ENCODE measurements around the gene SAMD8. TPM values are rescaled to one million over a fixed set of nuclear protein-coding genes. Genes with fewer than 3 reads are reported as not detected.

SAMD8 gene
- polyA plus RNA-seq, 1 experiment: 14.2 TPM

DNA sequence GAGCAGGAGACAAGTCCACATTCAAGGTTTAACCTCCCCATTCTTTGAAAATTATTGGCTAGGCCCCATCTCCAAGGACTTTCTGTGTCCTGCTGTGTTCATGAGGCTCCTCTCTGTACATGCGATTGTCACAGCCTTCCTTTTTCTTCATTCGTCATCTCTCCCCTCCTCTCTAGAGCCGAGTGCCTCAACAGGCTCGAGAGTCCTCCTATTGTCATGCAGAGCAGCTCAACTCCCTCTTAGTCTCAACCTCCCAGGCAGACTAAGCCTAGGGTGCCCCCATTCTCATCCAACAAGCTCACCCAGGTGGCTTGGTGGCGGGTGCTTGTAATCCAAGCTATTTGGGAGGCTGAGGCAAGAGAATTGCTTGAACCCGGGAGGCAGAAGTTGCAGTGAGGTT lies 35.1 kb upstream of the SAMD8 start:
- ChIA-PET POLR2A (no interaction called here), CTCF (no interaction called here)

DNA sequence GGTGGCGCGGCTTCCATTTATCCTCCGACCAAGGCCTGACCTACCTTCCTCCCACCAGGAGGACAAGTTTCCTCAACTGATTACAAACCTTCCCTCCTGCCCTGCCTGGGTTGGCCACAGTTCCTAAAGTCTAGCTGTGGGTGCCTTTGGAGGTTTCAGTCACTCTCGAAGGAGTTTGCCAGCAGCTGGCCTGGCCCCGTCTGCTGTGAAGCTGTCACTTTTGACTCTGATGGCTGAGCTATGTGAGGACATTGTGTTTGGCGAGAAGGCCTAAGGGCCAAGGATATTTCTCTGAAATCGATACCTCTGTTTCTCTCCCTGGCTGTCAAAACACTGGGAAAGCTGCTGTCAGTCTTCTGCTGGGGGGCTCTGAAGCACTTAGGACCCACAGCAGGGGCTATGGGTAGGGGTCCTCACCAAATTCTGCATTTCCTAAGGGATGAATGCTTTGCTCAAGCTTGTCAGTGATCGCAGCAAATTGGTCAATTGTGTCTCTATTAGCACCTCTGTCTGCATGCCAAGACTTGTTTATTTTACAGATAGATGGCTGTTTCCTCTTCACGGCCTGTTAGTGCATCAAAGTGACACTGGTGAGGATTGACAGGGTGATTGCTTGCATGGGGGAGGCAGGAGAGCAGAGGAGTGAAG lies 31.9 kb upstream of the SAMD8 start:
- Histone ChIP-seq H3K36me3 (ENCODE audit: control insufficient read depth, insufficient read depth, low read length) (no peaks in the 10 kb centered on the region), H3K4me3 (ENCODE audit: low read depth, low read length) (no peak overlapping the region), H3K27me3 (ENCODE audit: control insufficient read depth, insufficient read depth, low read length) (no peaks in the 10 kb centered on the region; the same call in 1 of the 2 replicates)
- ChIA-PET POLR2A (no interaction called here), CTCF (interaction anchor here (1.5 kb wide), 1 partner anchor 19 kb away, joined by 5 read pairs; a partner anchor contains a TSS)
- TF ChIP-seq, protein P1, sequence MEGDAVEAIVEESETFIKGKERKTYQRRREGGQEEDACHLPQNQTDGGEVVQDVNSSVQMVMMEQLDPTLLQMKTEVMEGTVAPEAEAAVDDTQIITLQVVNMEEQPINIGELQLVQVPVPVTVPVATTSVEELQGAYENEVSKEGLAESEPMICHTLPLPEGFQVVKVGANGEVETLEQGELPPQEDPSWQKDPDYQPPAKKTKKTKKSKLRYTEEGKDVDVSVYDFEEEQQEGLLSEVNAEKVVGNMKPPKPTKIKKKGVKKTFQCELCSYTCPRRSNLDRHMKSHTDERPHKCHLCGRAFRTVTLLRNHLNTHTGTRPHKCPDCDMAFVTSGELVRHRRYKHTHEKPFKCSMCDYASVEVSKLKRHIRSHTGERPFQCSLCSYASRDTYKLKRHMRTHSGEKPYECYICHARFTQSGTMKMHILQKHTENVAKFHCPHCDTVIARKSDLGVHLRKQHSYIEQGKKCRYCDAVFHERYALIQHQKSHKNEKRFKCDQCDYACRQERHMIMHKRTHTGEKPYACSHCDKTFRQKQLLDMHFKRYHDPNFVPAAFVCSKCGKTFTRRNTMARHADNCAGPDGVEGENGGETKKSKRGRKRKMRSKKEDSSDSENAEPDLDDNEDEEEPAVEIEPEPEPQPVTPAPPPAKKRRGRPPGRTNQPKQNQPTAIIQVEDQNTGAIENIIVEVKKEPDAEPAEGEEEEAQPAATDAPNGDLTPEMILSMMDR (IDR thresholded peaks at IDR 0.05; ENCODE audit: insufficient read depth, low read depth, low read length): no peak
- DNase-seq (ENCODE audit: low read depth): no peak

More for the DNA sequence above, 35.1 kb upstream of the SAMD8 start:
- Histone ChIP-seq H3K4me3 (ENCODE audit: low read depth, low read length) (no peak overlapping the region), H3K36me3 (ENCODE audit: control insufficient read depth, insufficient read depth, low read length) (no peaks in the 10 kb centered on the region), H3K27me3 (ENCODE audit: control insufficient read depth, insufficient read depth, low read length) (no peaks in the 10 kb centered on the region; the same call in 1 of the 2 replicates)
- no peak for DNase-seq (ENCODE audit: low read depth)
- TF ChIP-seq, protein P1 (IDR thresholded peaks at IDR 0.05; ENCODE audit: insufficient read depth, low read depth, low read length): no peak

DNA sequence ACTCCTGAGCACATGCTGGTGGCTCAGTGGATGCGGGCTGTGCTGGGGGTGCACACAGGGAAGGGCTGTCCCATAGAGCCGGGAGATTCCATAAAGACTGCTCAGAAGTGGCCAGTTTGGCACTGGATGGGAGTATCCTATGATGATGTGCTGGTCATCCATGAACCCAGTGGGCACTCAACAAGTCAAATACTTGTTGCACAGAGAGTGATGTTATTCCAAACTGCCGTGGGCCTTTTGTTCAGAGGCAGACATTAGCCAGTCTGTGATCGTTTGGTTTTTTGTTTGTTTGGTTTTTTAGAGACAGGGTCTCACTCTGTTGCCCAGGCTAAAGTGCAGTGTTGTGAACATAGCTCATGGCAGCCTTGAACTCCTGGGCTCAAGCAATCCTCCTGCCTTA lies 30.9 kb upstream of the SAMD8 start:
- Histone ChIP-seq H3K36me3 (ENCODE audit: control insufficient read depth, insufficient read depth, low read length) (no peaks in the 10 kb centered on the region), H3K27me3 (ENCODE audit: control insufficient read depth, insufficient read depth, low read length) (no peaks in the 10 kb centered on the region), H3K4me3 (ENCODE audit: low read depth, low read length) (no peak overlapping the region)
- TF ChIP-seq, protein P1 (IDR thresholded peaks at IDR 0.05; ENCODE audit: insufficient read depth, low read depth, low read length): no peak
- DNase-seq (ENCODE audit: low read depth): no peak
- ChIA-PET CTCF (interaction anchor here (1.5 kb wide), 1 partner anchor 18 kb away, joined by 5 read pairs; a partner anchor contains a TSS), POLR2A (no interaction called here)

DNA sequence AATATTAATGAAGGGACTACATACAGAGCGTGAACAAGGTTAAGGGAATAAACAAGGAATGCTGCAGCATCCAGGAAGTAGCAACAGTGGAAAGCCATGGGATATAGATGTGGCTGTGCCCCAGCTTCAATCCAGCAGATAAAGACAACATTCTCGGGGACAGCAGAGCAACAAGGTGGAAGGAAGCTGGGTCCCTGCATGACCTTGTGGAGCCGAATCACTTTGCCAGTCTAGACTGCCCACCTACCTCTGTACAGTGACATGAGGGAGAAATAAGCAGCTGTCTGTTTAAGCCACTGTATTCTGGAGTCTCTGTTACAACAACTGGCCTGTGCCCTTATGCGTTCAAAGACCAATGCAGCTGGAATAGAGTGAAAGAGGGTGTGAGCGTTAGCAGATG lies 30.1 kb upstream of the SAMD8 start:
- CTCF ChIA-PET: interaction anchor here (1.0 to 1.1 kb wide), 2 partner anchors 17 to 19 kb away, joined by 3 to 5 read pairs; no protein-coding TSS in a partner anchor
- Histone ChIP-seq H3K27me3 (ENCODE audit: control insufficient read depth, insufficient read depth, low read length) (no peaks in the 10 kb centered on the region), H3K4me3 (ENCODE audit: low read depth, low read length) (no peak overlapping the region), H3K36me3 (ENCODE audit: control insufficient read depth, insufficient read depth, low read length) (no peaks in the 10 kb centered on the region)
- DNase-seq (ENCODE audit: low read depth): no peak
- TF ChIP-seq, protein P1 (IDR thresholded peaks at IDR 0.05; ENCODE audit: insufficient read depth, low read depth, low read length): no peak
- POLR2A ChIA-PET: no interaction called here

DNA sequence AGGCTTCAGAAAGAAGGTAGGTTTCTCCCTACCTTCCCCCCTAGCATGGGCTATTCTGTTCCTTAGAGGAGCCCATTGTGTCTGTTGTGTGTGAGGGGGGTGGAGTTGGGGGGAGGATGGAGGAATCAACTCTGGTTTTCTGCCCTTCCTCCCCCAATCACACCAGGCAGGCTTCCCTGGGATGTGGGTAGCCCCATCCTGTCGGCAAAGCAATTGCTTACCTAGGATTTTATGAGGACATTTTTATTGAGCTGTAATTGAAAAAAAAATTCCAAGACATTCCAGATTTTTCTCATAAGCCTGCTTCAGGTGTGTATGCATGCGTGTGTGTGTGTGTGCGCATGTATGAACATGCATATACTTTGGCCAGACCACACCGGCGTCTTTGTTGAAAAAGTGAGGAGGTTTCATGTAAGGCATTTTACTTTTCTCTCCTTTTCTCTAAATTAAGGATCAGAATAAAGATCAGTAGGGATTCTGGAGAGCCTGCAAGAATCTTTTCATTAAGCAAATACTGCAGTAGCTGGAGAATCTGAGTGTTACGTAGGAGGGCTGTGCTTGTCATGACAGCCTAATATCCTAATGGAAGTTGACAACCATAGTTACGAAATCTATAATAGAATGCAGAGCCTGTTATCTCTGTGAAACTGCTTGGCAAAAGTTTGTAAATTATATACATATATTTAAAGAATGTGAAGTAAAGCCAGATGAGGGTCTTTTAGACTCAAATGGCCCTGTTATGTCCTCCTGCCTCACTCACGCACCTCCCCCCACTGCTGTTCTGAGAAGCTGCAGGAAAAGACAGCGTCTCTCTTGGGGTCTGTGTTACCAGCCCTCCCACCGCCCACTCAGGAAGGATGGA lies 27.3 kb upstream of the SAMD8 start:
- TF ChIP-seq, protein P1 (IDR thresholded peaks at IDR 0.05; ENCODE audit: insufficient read depth, low read depth, low read length): no peak
- ChIA-PET CTCF (interaction anchor here (0.8 to 1.5 kb wide), 2 partner anchors 14 to 22 kb away, joined by 3 to 5 read pairs; no protein-coding TSS in a partner anchor), POLR2A (no interaction called here)
- DNase-seq (ENCODE audit: low read depth): no peak
- H3K4me3 ChIP-seq (ENCODE audit: low read depth, low read length): no peak overlapping the region
- H3K27me3 ChIP-seq (ENCODE audit: control insufficient read depth, insufficient read depth, low read length): no peaks in the 10 kb centered on the region
- no peaks in the 10 kb centered on the region for H3K36me3 ChIP-seq (ENCODE audit: control insufficient read depth, insufficient read depth, low read length)
